Measurements from ENCODE around the gene CFAP54. TPM values are rescaled to one million over a fixed set of nuclear protein-coding genes. Genes with fewer than 3 reads are reported as not detected.
A peak's percentile ranks its signal among the peaks of the same experiment; 100 is the strongest.

Gene CFAP54
- total RNA-seq, 6 experiments from 2014 or later, result 0.40 to 0.66 (median 0.56) TPM

DNA sequence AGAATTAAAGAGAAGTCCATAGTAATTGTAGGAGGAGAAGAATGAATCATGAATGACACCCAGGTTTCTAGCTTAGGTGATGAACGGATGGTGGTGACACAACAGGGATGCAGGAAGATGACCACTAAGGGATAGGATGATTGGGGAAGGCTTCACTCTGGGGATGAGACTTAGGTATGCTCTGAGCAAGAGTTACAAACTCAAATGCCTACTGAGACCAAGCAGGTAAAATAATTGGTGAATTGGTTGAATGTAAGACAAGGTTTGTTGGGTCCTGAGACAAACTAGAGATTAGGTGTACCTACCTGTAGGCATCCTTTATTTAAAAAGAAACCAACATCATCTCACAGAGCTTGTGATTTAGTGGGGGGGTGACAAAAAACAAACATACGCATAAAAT lies 116.3 kb downstream of the CFAP54 start:
- no peak for TF ChIP-seq CTCF (IDR thresholded peaks at IDR 0.05)

DNA sequence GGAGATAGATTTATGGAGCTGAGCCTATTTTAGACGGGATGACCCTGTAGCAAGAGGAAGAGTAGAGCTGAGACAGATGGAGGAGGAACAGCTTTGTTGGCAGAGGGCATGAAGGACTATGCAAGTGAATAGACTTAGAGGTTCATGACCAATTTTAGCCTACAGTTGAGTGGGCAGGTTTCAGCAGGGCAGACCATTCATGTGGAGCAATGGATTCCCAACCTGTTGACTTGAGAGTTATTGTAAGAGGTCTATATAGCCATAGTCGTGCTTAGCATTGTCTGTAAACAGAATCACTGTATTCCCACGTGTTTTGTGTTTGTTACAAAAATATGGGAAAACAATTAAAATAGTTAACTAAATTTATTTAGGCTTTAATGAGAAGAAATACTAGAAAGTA lies 116.8 kb downstream of the CFAP54 start:
- Mint-ChIP-seq H3K9me3 (no peaks in the 10 kb centered on the region), H3K27me3 (ENCODE audit: insufficient read depth) (peaks cover 12% of the 10 kb centered on the region), H3K27ac (no peak overlapping the region), H3K4me3 (no peak overlapping the region), H3K4me1 (ENCODE audit: low read depth) (no peaks in the 10 kb centered on the region), H3K36me3 (ENCODE audit: low read depth) (no peaks in the 10 kb centered on the region)
- DNase-seq, result no peak
- TF ChIP-seq CTCF (IDR thresholded peaks at IDR 0.05), result no peak

More for the DNA sequence above, 116.3 kb downstream of the CFAP54 start:
- H3K36me3 Mint-ChIP-seq (ENCODE audit: low read depth), result no peaks in the 10 kb centered on the region
- no peaks in the 10 kb centered on the region for H3K4me1 Mint-ChIP-seq (ENCODE audit: low read depth)
- DNase-seq, result no peak
- no peak overlapping the region for H3K27ac Mint-ChIP-seq
- peaks cover 12% of the 10 kb centered on the region for H3K27me3 Mint-ChIP-seq (ENCODE audit: insufficient read depth)
- H3K9me3 Mint-ChIP-seq, result no peaks in the 10 kb centered on the region
- H3K4me3 Mint-ChIP-seq, result no peak overlapping the region

- H3K4me3 Mint-ChIP-seq, result no peak overlapping the region
- H3K27ac Mint-ChIP-seq, result no peak overlapping the region
- TF ChIP-seq CTCF (IDR thresholded peaks at IDR 0.05), result no peak
- H3K27me3 Mint-ChIP-seq (ENCODE audit: insufficient read depth), result peaks cover 12% of the 10 kb centered on the region
- no peaks in the 10 kb centered on the region for H3K4me1 Mint-ChIP-seq (ENCODE audit: low read depth)
- H3K36me3 Mint-ChIP-seq (ENCODE audit: low read depth), result no peaks in the 10 kb centered on the region
- no peaks in the 10 kb centered on the region for H3K9me3 Mint-ChIP-seq
- DNase-seq, result no peak
Observed at GRCh38 chr12:96606644-96607043, 117.3 kb downstream of the CFAP54 start.

- no peaks in the 10 kb centered on the region for H3K4me1 Mint-ChIP-seq (ENCODE audit: low read depth)
- no peaks in the 10 kb centered on the region for H3K36me3 Mint-ChIP-seq (ENCODE audit: low read depth)
- H3K27me3 Mint-ChIP-seq (ENCODE audit: insufficient read depth), result peaks cover 13% of the 10 kb centered on the region
- DNase-seq, result no peak
- H3K4me3 Mint-ChIP-seq, result no peak overlapping the region
- H3K27ac Mint-ChIP-seq, result no peak overlapping the region
- TF ChIP-seq CTCF (IDR thresholded peaks at IDR 0.05), result peak; percentile 57
- no peaks in the 10 kb centered on the region for H3K9me3 Mint-ChIP-seq
Observed at GRCh38 chr12:96617178-96617577, 127.8 kb downstream of the CFAP54 start.

- Mint-ChIP-seq H3K4me3 (no peak overlapping the region), H3K9me3 (no peaks in the 10 kb centered on the region), H3K36me3 (ENCODE audit: low read depth) (no peaks in the 10 kb centered on the region), H3K27me3 (ENCODE audit: insufficient read depth) (peaks cover 3% of the 10 kb centered on the region; the same call in 1 of the 2 replicates), H3K4me1 (ENCODE audit: low read depth) (no peaks in the 10 kb centered on the region), H3K27ac (no peak overlapping the region)
- DNase-seq, result no peak
- no peak for TF ChIP-seq CTCF (IDR thresholded peaks at IDR 0.05)
Observed at GRCh38 chr12:96623155-96623554, 133.8 kb downstream of the CFAP54 start.
